A549 (cell line): Measurements from ENCODE around the gene USP13. TPM values are rescaled to one million over a fixed set of nuclear protein-coding genes. Genes with fewer than 3 reads are reported as not detected.

Experiments used
- ATAC-seq, 2 experiments: fragments of 200-7000 bp in 1 of 2; fragments of >200 bp in 1 of 2; cut with Nextera tagmentation in 1 of 2; cut with Tn5 transposase in 1 of 2; 3 replicates each; pipeline versions ENCODE4 v1.8.0 to v1.9.1; 2018 to 2020; ENCODE audit warnings: mild to moderate bottlenecking in 1 of 2, moderate library complexity in 1 of 2
- CTCF ChIA-PET: fragments of 300-600 bp; sonication (Branson Sonifier 250); formaldehyde crosslinking; extraction: SDS; loops from one replicate; lab custom pipeline; 2021; ENCODE audit warnings: antibody characterized with exemption, inconsistent platforms; lab: Yijun Ruan, JAX
- POLR2A ChIA-PET: fragments of 350-600 bp; formaldehyde crosslinking; extraction: SDS; loops from one replicate; lab custom pipeline; 2021; ENCODE audit warnings: antibody characterized with exemption, inconsistent platforms; lab: Yijun Ruan, JAX
- DNase-seq, 2 experiments: peaks; one replicate each; pipeline versions ENCODE4 v3.0.0 to v3.0.0-alpha.2; 2011 to 2016; ENCODE audit warnings: low read depth in 1 of 2, low spot score in 1 of 2
- FAIRE-seq: peaks from 2 replicates; lab custom pipeline; 2011; peaks lifted over from hg19 to GRCh38; lab: Jason Lieb, UNC
- H3K27ac ChIP-seq, 2 experiments: fragments of >200 bp; sonication (Bioruptor Twin); formaldehyde crosslinking; 3 replicates each; pipeline ENCODE4 v1.5.1; 2016 to 2017
- H3K4me1 ChIP-seq: fragments of >200 bp; sonication (Bioruptor Twin); formaldehyde crosslinking; 3 replicates; pipeline ENCODE4 v1.6.1; 2016
- H3K4me2 ChIP-seq: fragments of >200 bp; sonication (Bioruptor Twin); formaldehyde crosslinking; 3 replicates; pipeline ENCODE4 v1.6.1; 2016
- H3K4me3 ChIP-seq: fragments of >200 bp; sonication (Bioruptor Twin); formaldehyde crosslinking; 3 replicates; pipeline ENCODE4 v1.5.1; 2016
- H3K9me3 ChIP-seq: fragments of >200 bp; sonication (Bioruptor Twin); formaldehyde crosslinking; 3 replicates; pipeline ENCODE4 v1.6.1; 2016
- ATOH8 ChIP-seq: fragments of 250-450 bp; sonication (Bioruptor Pico); IDR thresholded peaks from 2 replicates; pipeline ENCODE4 v1.5.0; 2020; ENCODE audit warnings: low read depth, mild to moderate bottlenecking, moderate library complexity
- CBX2 ChIP-seq: fragments of 200-600 bp; sonication (generic); IDR thresholded peaks from 2 replicates; pipeline ENCODE4 v1.6.1; 2016; ENCODE audit warnings: low read depth, mild to moderate bottlenecking, borderline replicate concordance
- CBX8 ChIP-seq: fragments of 200-600 bp; sonication (generic); IDR thresholded peaks from 2 replicates; pipeline ENCODE4 v1.6.1; 2016
- EHF ChIP-seq: fragments of 250-450 bp; sonication (Bioruptor Pico); IDR thresholded peaks from 2 replicates; pipeline ENCODE4 v1.5.0; 2020; ENCODE audit warnings: mild to moderate bottlenecking
- ESRRA ChIP-seq: fragments of 150-350 bp; IDR thresholded peaks from 2 replicates; pipeline ENCODE4 v1.6.1; 2014; ENCODE audit warnings: mild to moderate bottlenecking, low read length, borderline replicate concordance
- HEYL ChIP-seq: fragments of 250-450 bp; sonication (Bioruptor Pico); IDR thresholded peaks from 2 replicates; pipeline ENCODE4 v1.8.0; 2021; ENCODE audit warnings: mild to moderate bottlenecking, moderate library complexity
- HMGXB4 ChIP-seq: fragments of 250-450 bp; sonication (Bioruptor Pico); IDR thresholded peaks from 2 replicates; pipeline ENCODE4 v1.5.0; 2021; ENCODE audit warnings: mild to moderate bottlenecking, moderate library complexity, borderline replicate concordance
- HOXB13 ChIP-seq: fragments of 250-450 bp; sonication (Bioruptor Pico); IDR thresholded peaks from 2 replicates; pipeline ENCODE4 v1.5.0; 2020; ENCODE audit warnings: low read depth, mild to moderate bottlenecking, moderate library complexity
- HOXB5 ChIP-seq: fragments of 250-450 bp; sonication (Bioruptor Pico); IDR thresholded peaks from 2 replicates; pipeline ENCODE4 v1.5.0; 2020; ENCODE audit warnings: mild to moderate bottlenecking, moderate library complexity
- JUN ChIP-seq, 2 experiments: fragments of >200 bp; sonication (Bioruptor Twin); formaldehyde crosslinking; IDR thresholded peaks; 2 replicates in 1 of 2; 3 replicates in 1 of 2; pipeline ENCODE4 v1.6.1; 2016 to 2017
- KDM1A ChIP-seq: fragments of 200-600 bp; sonication (generic); IDR thresholded peaks from 2 replicates; pipeline ENCODE4 v1.6.1; 2016; ENCODE audit warnings: low read depth, mild to moderate bottlenecking
- KDM5A ChIP-seq: fragments of 200-600 bp; sonication (generic); IDR thresholded peaks from 2 replicates; pipeline ENCODE4 v1.6.1; 2016; ENCODE audit warnings: antibody characterized with exemption, mild to moderate bottlenecking
- MAFK ChIP-seq: fragments of 450-650 bp; IDR thresholded peaks from 2 replicates; pipeline ENCODE4 v1.6.1; 2014; ENCODE audit not compliant: partially characterized antibody
- MAZ ChIP-seq: fragments of 150-350 bp; IDR thresholded peaks from 2 replicates; pipeline ENCODE4 v1.6.1; 2014; ENCODE audit warnings: antibody characterized with exemption, low read depth, low read length, borderline replicate concordance
- MYC ChIP-seq: IDR thresholded peaks from 2 replicates; pipeline ENCODE4 v1.6.1; 2012; ENCODE audit warnings: mild to moderate bottlenecking, inconsistent platforms, low read length, improper control_type of control experiment, borderline replicate concordance
- NFE2L2 ChIP-seq: fragments of 150-350 bp; conservative IDR thresholded peaks from 2 replicates; pipeline ENCODE4 v1.6.1; 2014; ENCODE audit warnings: low read length
- NPAS2 ChIP-seq: fragments of 250-450 bp; sonication (Bioruptor Pico); IDR thresholded peaks from 2 replicates; pipeline ENCODE4 v1.8.0; 2022; ENCODE audit warnings: mild to moderate bottlenecking, moderate library complexity, borderline replicate concordance
- PBX3 ChIP-seq: IDR thresholded peaks from 2 replicates; pipeline ENCODE4 v1.6.1; 2012
- REST ChIP-seq: fragments of 200-600 bp; sonication (generic); IDR thresholded peaks from 2 replicates; pipeline ENCODE4 v1.6.1; 2016; ENCODE audit warnings: antibody characterized with exemption, mild to moderate bottlenecking, moderate library complexity
- RNF2 ChIP-seq: fragments of 200-600 bp; sonication (generic); IDR thresholded peaks from 2 replicates; pipeline ENCODE4 v1.6.1; 2016; ENCODE audit warnings: low read depth, mild to moderate bottlenecking, antibody characterized with exemption, moderate library complexity, borderline replicate concordance
- SMC3 ChIP-seq: fragments of >200 bp; sonication (Bioruptor Twin); formaldehyde crosslinking; IDR thresholded peaks from 3 replicates; pipeline ENCODE4 v1.6.1; 2018; ENCODE audit warnings: inconsistent platforms
- TP53 ChIP-seq: fragments of 250-450 bp; sonication (Bioruptor Pico); IDR thresholded peaks from 2 replicates; pipeline ENCODE4 v1.5.0; 2021; ENCODE audit warnings: mild to moderate bottlenecking, moderate library complexity
- ZNF302 ChIP-seq: fragments of 250-450 bp; sonication (Bioruptor Pico); IDR thresholded peaks from 2 replicates; pipeline ENCODE4 v1.9.0; 2021; ENCODE audit warnings: inconsistent platforms, mild to moderate bottlenecking, moderate library complexity
- WGBS: methylation state at CpG from one replicate; pipeline ENCODE4 v1.1.6; 2017; ENCODE audit errors: missing lambda C conversion rate; 5-methylcytosine and 5-hydroxymethylcytosine counted together
- polyA plus RNA-seq, 4 experiments: library from polyadenylated mRNA; depleted of rRNA in 3 of 4; stranded (reverse); fragments of >200 nt; fragmentation: RNase III in 1 of 4; extraction: RNeasy Plus Mini Kit Qiagen cat#74134 plus additional on column Dnase treatment in 1 of 4; gene quantifications; 2 replicates in 3 of 4; 3 replicates in 1 of 4; pipeline ENCODE4 v1.2.3, GENCODE V29; 2011 to 2017
- TF ChIP-seq, protein P1 (sequence below): fragments of >200 bp; sonication (Bioruptor Twin); formaldehyde crosslinking; IDR thresholded peaks from 2 replicates; pipeline ENCODE4 v1.6.1; 2016
- TF ChIP-seq, protein P2 (sequence below): fragments of 150-350 bp; IDR thresholded peaks from 2 replicates; pipeline ENCODE4 v1.6.1; 2014; ENCODE audit warnings: low read depth, mild to moderate bottlenecking, low read length
- TF ChIP-seq, protein P3 (sequence below): fragments of >200 bp; sonication (Bioruptor Twin); formaldehyde crosslinking; IDR thresholded peaks from 3 replicates; pipeline ENCODE4 v1.6.1; 2016

USP13 gene
- polyA plus RNA-seq, 2 of the 4 experiments (the other 2 are of a cell fraction), result 7.5 to 10.2 TPM

DNA sequence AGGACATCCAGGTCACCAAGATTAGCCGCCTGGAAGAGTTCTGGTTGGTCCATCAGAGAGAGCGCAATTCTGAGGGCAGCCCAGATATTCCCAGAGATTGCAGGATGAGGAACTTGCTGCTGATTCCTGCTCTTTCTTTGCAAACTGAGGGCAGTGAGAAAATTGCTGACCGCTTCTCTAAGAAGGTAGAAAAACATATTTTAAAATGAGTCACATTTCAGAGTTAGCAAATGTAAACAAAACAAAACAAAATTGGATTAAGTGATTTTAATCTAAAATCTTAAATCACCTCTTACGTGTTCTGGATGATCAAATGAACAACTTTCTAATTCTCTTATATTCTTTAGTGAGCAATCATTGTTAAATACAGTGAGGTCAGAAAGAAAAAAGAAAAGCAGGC lies 149.0 kb downstream of the USP13 start:
- ChIA-PET CTCF (interaction anchor here (2.2 kb wide), 1 partner anchor 10 kb away, joined by 8 read pairs; no protein-coding TSS in a partner anchor), POLR2A (no interaction called here)
- 72% methylated on average over 4 of the region's 4 CpGs for WGBS
- no peak for DNase-seq
- H3K9me3 ChIP-seq, result no peaks in the 10 kb centered on the region
- H3K4me1 ChIP-seq, result peaks cover 3% of the 10 kb centered on the region; the same call in 1 of the 3 replicates
- ATAC-seq, result no peak
- H3K27ac ChIP-seq, result no peak overlapping the region
- H3K4me2 ChIP-seq, result no peak overlapping the region
- no peak for FAIRE-seq
- H3K4me3 ChIP-seq, result no peak overlapping the region
- TF ChIP-seq, protein P1, sequence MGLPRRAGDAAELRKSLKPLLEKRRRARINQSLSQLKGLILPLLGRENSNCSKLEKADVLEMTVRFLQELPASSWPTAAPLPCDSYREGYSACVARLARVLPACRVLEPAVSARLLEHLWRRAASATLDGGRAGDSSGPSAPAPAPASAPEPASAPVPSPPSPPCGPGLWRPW, result no peak
- TF ChIP-seq EHF (CRISPR knock-in tag), result no peak
- TF ChIP-seq TP53 (CRISPR knock-in tag), result no peak
- TF ChIP-seq HOXB13 (CRISPR knock-in tag), result no peak
- TF ChIP-seq NPAS2 (CRISPR knock-in tag), result no peak
- TF ChIP-seq MYC, result no peak
- no peak for TF ChIP-seq KDM1A
- TF ChIP-seq ATOH8 (CRISPR knock-in tag), result no peak
- no peak for TF ChIP-seq HEYL (CRISPR knock-in tag)
- TF ChIP-seq JUN (IDR thresholded peaks at IDR 0.05), result no peak
- TF ChIP-seq ZNF302 (CRISPR knock-in tag), result no peak
- no peak for TF ChIP-seq CBX8
- TF ChIP-seq, protein P2, sequence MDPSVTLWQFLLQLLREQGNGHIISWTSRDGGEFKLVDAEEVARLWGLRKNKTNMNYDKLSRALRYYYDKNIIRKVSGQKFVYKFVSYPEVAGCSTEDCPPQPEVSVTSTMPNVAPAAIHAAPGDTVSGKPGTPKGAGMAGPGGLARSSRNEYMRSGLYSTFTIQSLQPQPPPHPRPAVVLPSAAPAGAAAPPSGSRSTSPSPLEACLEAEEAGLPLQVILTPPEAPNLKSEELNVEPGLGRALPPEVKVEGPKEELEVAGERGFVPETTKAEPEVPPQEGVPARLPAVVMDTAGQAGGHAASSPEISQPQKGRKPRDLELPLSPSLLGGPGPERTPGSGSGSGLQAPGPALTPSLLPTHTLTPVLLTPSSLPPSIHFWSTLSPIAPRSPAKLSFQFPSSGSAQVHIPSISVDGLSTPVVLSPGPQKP, result no peak
- no peak for TF ChIP-seq PBX3
- TF ChIP-seq, all 56 proteins: peak for 0

- no peaks in the 10 kb centered on the region for H3K9me3 ChIP-seq
- H3K4me1 ChIP-seq, result peaks cover 3% of the 10 kb centered on the region; the same call in 1 of the 3 replicates
- POLR2A ChIA-PET, result no interaction called here
- 81% methylated on average over 5 of the region's 5 CpGs for WGBS
- no peak overlapping the region for H3K4me2 ChIP-seq
- no peak overlapping the region for H3K4me3 ChIP-seq
- ATAC-seq (no peak), FAIRE-seq (no peak), DNase-seq (no peak)
- no peak overlapping the region for H3K27ac ChIP-seq
- CTCF ChIA-PET, result no interaction called here
- TF ChIP-seq MAFK (no peak), CBX2 (no peak), KDM5A (no peak), SMC3 (no peak), RNF2 (no peak), JUN (IDR thresholded peaks at IDR 0.05) (no peak), ESRRA (no peak), HMGXB4 (CRISPR knock-in tag) (no peak), HOXB5 (no peak), NFE2L2 (no peak), HEYL (CRISPR knock-in tag) (no peak), REST (no peak), ATOH8 (CRISPR knock-in tag) (no peak), MYC (no peak), MAZ (no peak)
- TF ChIP-seq, protein P3, sequence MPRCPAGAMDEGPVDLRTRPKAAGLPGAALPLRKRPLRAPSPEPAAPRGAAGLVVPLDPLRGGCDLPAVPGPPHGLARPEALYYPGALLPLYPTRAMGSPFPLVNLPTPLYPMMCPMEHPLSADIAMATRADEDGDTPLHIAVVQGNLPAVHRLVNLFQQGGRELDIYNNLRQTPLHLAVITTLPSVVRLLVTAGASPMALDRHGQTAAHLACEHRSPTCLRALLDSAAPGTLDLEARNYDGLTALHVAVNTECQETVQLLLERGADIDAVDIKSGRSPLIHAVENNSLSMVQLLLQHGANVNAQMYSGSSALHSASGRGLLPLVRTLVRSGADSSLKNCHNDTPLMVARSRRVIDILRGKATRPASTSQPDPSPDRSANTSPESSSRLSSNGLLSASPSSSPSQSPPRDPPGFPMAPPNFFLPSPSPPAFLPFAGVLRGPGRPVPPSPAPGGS, result no peak
Measured at GRCh38 chr3:179806177-179806576, 153.3 kb downstream of the USP13 start.
